ENCODE data around the gene SLC16A10. TPM values are rescaled to one million over a fixed set of nuclear protein-coding genes. Genes with fewer than 3 reads are reported as not detected.

SLC16A10 gene
- total RNA-seq, 4 donors from 2014 or later, result 0.45 to 5.3 (median 0.70) TPM

- Histone ChIP-seq H3K4me3 (no peak overlapping the region), H3K4me1 (no peaks in the 10 kb centered on the region), H3K27me3 (no peaks in the 10 kb centered on the region), H3K9me3 (no peaks in the 10 kb centered on the region), H3K36me3 (no peaks in the 10 kb centered on the region), H3K27ac (replicated peaks in 1 of 4) (no peak overlapping the region)
- no peak for TF ChIP-seq CTCF (IDR thresholded peaks at IDR 0.05)
- TF ChIP-seq EP300 (IDR thresholded peaks at IDR 0.05), result no peak
- no peak for TF ChIP-seq POLR2AphosphoS5 (IDR thresholded peaks at IDR 0.05)
- TF ChIP-seq POLR2A (IDR thresholded peaks at IDR 0.05; ENCODE audit: low read depth), result no peak
- no peak for DNase-seq (ENCODE audit: extremely low spot score)
- 52% methylated on average over 2 of the region's 2 CpGs for WGBS
- intact Hi-C loops (cut with DNase I), result no loop called here
Measured at GRCh38 chr6:111175109-111175508, 87.8 kb downstream of the SLC16A10 start.

- DNase-seq (ENCODE audit: extremely low spot score), result no peak
- Histone ChIP-seq H3K27ac (replicated peaks in 1 of 4) (no peak overlapping the region), H3K27me3 (no peaks in the 10 kb centered on the region), H3K4me1 (no peaks in the 10 kb centered on the region), H3K4me3 (no peak overlapping the region), H3K36me3 (no peaks in the 10 kb centered on the region), H3K9me3 (no peaks in the 10 kb centered on the region)
- WGBS, result 97% methylated on average over 2 of the region's 2 CpGs
- intact Hi-C loops (cut with DNase I), result no loop called here
- TF ChIP-seq CTCF (IDR thresholded peaks at IDR 0.05) (no peak), POLR2AphosphoS5 (IDR thresholded peaks at IDR 0.05) (no peak), POLR2A (IDR thresholded peaks at IDR 0.05; ENCODE audit: low read depth) (no peak)
Measured at GRCh38 chr6:111176038-111176759, 88.9 kb downstream of the SLC16A10 start.

- no peaks in the 10 kb centered on the region for H3K36me3 ChIP-seq
- H3K4me1 ChIP-seq, result no peaks in the 10 kb centered on the region
- no peak overlapping the region for H3K27ac ChIP-seq (replicated peaks in 1 of 4)
- intact Hi-C loops (cut with DNase I), result no loop called here
- H3K9me3 ChIP-seq, result no peaks in the 10 kb centered on the region
- 91% methylated on average over 2 of the region's 2 CpGs for WGBS
- TF ChIP-seq POLR2AphosphoS5 (IDR thresholded peaks at IDR 0.05) (no peak), POLR2A (IDR thresholded peaks at IDR 0.05; ENCODE audit: low read depth) (no peak), CTCF (IDR thresholded peaks at IDR 0.05) (no peak), EP300 (IDR thresholded peaks at IDR 0.05) (no peak)
- no peaks in the 10 kb centered on the region for H3K27me3 ChIP-seq
- DNase-seq (ENCODE audit: extremely low spot score), result no peak
- H3K4me3 ChIP-seq, result no peak overlapping the region
Measured at GRCh38 chr6:111176760-111177099, 89.4 kb downstream of the SLC16A10 start.

GRCh38 chr6:111177131-111177530 is 89.8 kb downstream of the SLC16A10 start:
- no peak overlapping the region for H3K4me3 ChIP-seq
- H3K36me3 ChIP-seq, result no peaks in the 10 kb centered on the region
- no peak for DNase-seq (ENCODE audit: extremely low spot score)
- no peak overlapping the region for H3K27ac ChIP-seq (replicated peaks in 1 of 4)
- no peak for TF ChIP-seq POLR2AphosphoS5 (IDR thresholded peaks at IDR 0.05)
- TF ChIP-seq CTCF (IDR thresholded peaks at IDR 0.05), result no peak
- TF ChIP-seq EP300 (IDR thresholded peaks at IDR 0.05), result no peak
- no peak for TF ChIP-seq POLR2A (IDR thresholded peaks at IDR 0.05; ENCODE audit: low read depth)
- intact Hi-C loops (cut with DNase I), result no loop called here
- no peaks in the 10 kb centered on the region for H3K27me3 ChIP-seq
- no peaks in the 10 kb centered on the region for H3K4me1 ChIP-seq
- WGBS, result 93% methylated on average over 6 of the region's 6 CpGs
- H3K9me3 ChIP-seq, result no peaks in the 10 kb centered on the region
